Transverse colon (tissue), 4 donors: ENCODE measurements around the gene NOTCH1. TPM values are rescaled to one million over a fixed set of nuclear protein-coding genes. Genes with fewer than 3 reads are reported as not detected.
A peak's percentile ranks its signal among the peaks of the same experiment; 100 is the strongest.

Source experiments
- DNase-seq: peaks from one replicate; pipeline ENCODE4 v3.0.0-alpha.2; 2019
- H3K27ac ChIP-seq, 4 donors: fragments of 200-600 bp; sonication (generic); 2 replicates each; pipeline ENCODE4 v1.5.1; 2016 to 2018; ENCODE audit warnings: inconsistent platforms in 4 of 4
- H3K27me3 ChIP-seq: fragments of 200-600 bp; sonication (generic); 2 replicates; pipeline ENCODE4 v1.5.1; 2017; ENCODE audit warnings: inconsistent platforms
- H3K36me3 ChIP-seq, 4 donors: fragments of 200-600 bp; sonication (generic); 2 replicates each; pipeline ENCODE4 v1.5.1; 2017 to 2019; ENCODE audit warnings: inconsistent platforms in 4 of 4
- H3K4me1 ChIP-seq, 4 donors: fragments of 200-600 bp; sonication (generic); 2 replicates each; pipeline ENCODE4 v1.5.1; 2017 to 2020; ENCODE audit warnings: inconsistent platforms in 4 of 4
- H3K4me3 ChIP-seq, 4 donors: fragments of 200-600 bp; sonication (generic); 1 replicate in 1 of 4; 2 replicates in 3 of 4; pipeline versions ENCODE4 v1.5.1 to v1.6.1; 2017 to 2019; ENCODE audit warnings: inconsistent platforms in 4 of 4
- H3K9me3 ChIP-seq, 2 donors: fragments of 200-600 bp; sonication (generic); 2 replicates each; pipeline ENCODE4 v1.5.1; 2017 to 2019; ENCODE audit warnings: inconsistent platforms in 2 of 2
- CTCF ChIP-seq, 5 experiments: fragments of 200-600 bp in 3 of 5; fragments of 450-650 bp in 2 of 5; sonication (generic) in 3 of 5; IDR thresholded peaks; 1 replicate in 2 of 5; 2 replicates in 3 of 5; pipeline ENCODE4 v1.5.1; 2016 to 2017; ENCODE audit warnings: antibody characterized with exemption in 5 of 5, inconsistent platforms in 3 of 5, mild to moderate bottlenecking in 2 of 5, moderate library complexity in 1 of 5
- EP300 ChIP-seq: sonication (generic); formaldehyde crosslinking; IDR thresholded peaks from one replicate; pipeline ENCODE4 v1.6.1; 2017; ENCODE audit warnings: antibody characterized with exemption, low read depth
- POLR2A ChIP-seq: fragments of 450-650 bp; IDR thresholded peaks from one replicate; pipeline ENCODE4 v1.6.1; 2016; ENCODE audit warnings: antibody characterized with exemption, mild to moderate bottlenecking, moderate library complexity
- POLR2AphosphoS5 ChIP-seq, 3 donors: sonication (generic); formaldehyde crosslinking; IDR thresholded peaks; one replicate each; pipeline ENCODE4 v1.6.1; 2016; ENCODE audit warnings: antibody characterized with exemption in 3 of 3
- WGBS, 2 donors: methylation state at CpG; one replicate each; pipeline ENCODE4 v1.1.5; 2018; ENCODE audit warnings: low coverage in 1 of 2; 5-methylcytosine and 5-hydroxymethylcytosine counted together
- in situ Hi-C, 4 donors: fragments of 200-750 bp; cut with MboI; loops; one replicate each; pipeline versions ENCODE4 v1.15.0 to v1.15.1; 2017; ENCODE audit warnings: low sequenced_read_pairs in 3 of 4, low pct_ligation_motif_present in 1 of 4, low pct_unique_long_range_greater_than_20kb in 1 of 4
- intact Hi-C: fragments of 100-400 bp; cut with DNase I; formaldehyde crosslinking; loops from one replicate; pipeline ENCODE4 v1.15.1; 2023; ENCODE audit warnings: low total_unique reads
- total RNA-seq, 4 donors: library from RNA; depleted of rRNA; stranded (reverse); fragments of >200 nt; gene quantifications; one replicate each; pipeline ENCODE4 v1.1.0, GENCODE V29; 2016

Gene NOTCH1
- total RNA-seq, 4 donors from 2014 or later: 48.2 to 154 (median 98.2) TPM

GRCh38 chr9:136587944-136588662 lies 42.3 kb upstream of the NOTCH1 start:
- no peak overlapping the region for H3K4me3 ChIP-seq
- in situ Hi-C loops (no loop called here), intact Hi-C loops (no loop called here)
- no peak for DNase-seq
- no peak for TF ChIP-seq CTCF (IDR thresholded peaks at IDR 0.05)
- no peak for TF ChIP-seq POLR2A
- TF ChIP-seq POLR2AphosphoS5 (IDR thresholded peaks at IDR 0.05): no peak
- no peak for TF ChIP-seq EP300
- H3K4me1 ChIP-seq: peaks cover 16 to 32% (median 21%) of the 10 kb centered on the region in 4 donors
- H3K27ac ChIP-seq: peak overlapping the region in 1 of 4 donors; percentile 19
- WGBS, 2 donors: 0 to 23% methylated on average over 2 to 18 of the region's 22 CpGs
- no peaks in the 10 kb centered on the region for H3K36me3 ChIP-seq
- no peaks in the 10 kb centered on the region for H3K27me3 ChIP-seq
- no peaks in the 10 kb centered on the region for H3K9me3 ChIP-seq

- Histone ChIP-seq H3K9me3 (no peaks in the 10 kb centered on the region), H3K4me1 (peaks cover 16 to 32% (median 21%) of the 10 kb centered on the region in 4 donors), H3K36me3 (no peaks in the 10 kb centered on the region), H3K27me3 (no peaks in the 10 kb centered on the region), H3K27ac (no peak overlapping the region), H3K4me3 (no peak overlapping the region)
- WGBS, 2 donors: 19% methylated on average over 26 of the region's 33 CpGs; no CpG with 5 or more reads in 1 of the 2 donors
- intact Hi-C loops (no loop called here), in situ Hi-C loops (no loop called here)
- TF ChIP-seq EP300: no peak
- TF ChIP-seq POLR2A: no peak
- TF ChIP-seq POLR2AphosphoS5 (IDR thresholded peaks at IDR 0.05): no peak
- TF ChIP-seq CTCF (IDR thresholded peaks at IDR 0.05): no peak
- DNase-seq: peak; percentile 65
Measured at GRCh38 chr9:136587145-136587943, 41.5 kb upstream of the NOTCH1 start.

- WGBS, 2 donors: 83% methylated on average over 3 to 21 of the region's 21 CpGs
- Histone ChIP-seq H3K9me3 (no peaks in the 10 kb centered on the region), H3K4me3 (no peak overlapping the region), H3K36me3 (no peaks in the 10 kb centered on the region), H3K27me3 (no peaks in the 10 kb centered on the region), H3K4me1 (peaks cover 16 to 32% (median 21%) of the 10 kb centered on the region in 4 donors), H3K27ac (no peak overlapping the region)
- no peak for TF ChIP-seq POLR2AphosphoS5 (IDR thresholded peaks at IDR 0.05)
- no peak for TF ChIP-seq EP300
- no peak for TF ChIP-seq POLR2A
- TF ChIP-seq CTCF (IDR thresholded peaks at IDR 0.05): no peak
- no peak for DNase-seq
- in situ Hi-C loops: no loop called here
- intact Hi-C loops: no loop called here
Measured at GRCh38 chr9:136586391-136586953, 40.6 kb upstream of the NOTCH1 start.

- Histone ChIP-seq H3K4me3 (no peak overlapping the region), H3K9me3 (no peaks in the 10 kb centered on the region), H3K4me1 (peaks cover 16 to 32% (median 21%) of the 10 kb centered on the region in 4 donors), H3K27ac (no peak overlapping the region), H3K36me3 (no peaks in the 10 kb centered on the region), H3K27me3 (no peaks in the 10 kb centered on the region)
- in situ Hi-C loops: no loop called here
- intact Hi-C loops: no loop called here
- DNase-seq: no peak
- WGBS, 2 donors: 89% methylated on average over 10 of the region's 16 CpGs; no CpG with 5 or more reads in 1 of the 2 donors
- TF ChIP-seq POLR2AphosphoS5 (IDR thresholded peaks at IDR 0.05) (no peak), EP300 (no peak), POLR2A (no peak), CTCF (IDR thresholded peaks at IDR 0.05) (no peak)
Measured at GRCh38 chr9:136585531-136586120, 39.8 kb upstream of the NOTCH1 start.
